ENCODE results near the gene SLC66A3. TPM values are rescaled to one million over a fixed set of nuclear protein-coding genes. Genes with fewer than 3 reads are reported as not detected.

Gene SLC66A3
- 18.9 TPM for polyA plus RNA-seq (2013, experiment 1 of 2)
- 21.4 TPM for polyA plus RNA-seq (2013, experiment 2 of 2)

GRCh38 chr2:11155381-11156035 is at the start of gene SLC66A3:
Gene SLC66A3 (plus strand): TSS chr2:11155467. CDS start chr2:11155547, 80 bp downstream.
- H3K36me3 ChIP-seq (ENCODE audit: control insufficient read depth, insufficient read depth, low read length): no peaks in the 10 kb centered on the region
- no peaks in the 10 kb centered on the region for H3K9me3 ChIP-seq (ENCODE audit: control insufficient read depth, low read length)
- 8 to 10% methylated on average over 58 to 65 of the region's 71 CpGs for WGBS, 2 experiments (ENCODE audit: insufficient coverage in 2 of 2)
- no peaks in the 10 kb centered on the region for H3K4me1 ChIP-seq (ENCODE audit: control insufficient read depth, insufficient read depth, low read length, poor library complexity, severe bottlenecking)
- peak within 1 kb of the TSS; percentile 75 for H3K27ac ChIP-seq (ENCODE audit: low read depth, low read length, severe bottlenecking)
- H3K4me3 ChIP-seq (ENCODE audit: extremely low read depth, insufficient read depth, low read length, poor library complexity, severe bottlenecking): peak within 1 kb of the TSS; percentile 57

DNA sequence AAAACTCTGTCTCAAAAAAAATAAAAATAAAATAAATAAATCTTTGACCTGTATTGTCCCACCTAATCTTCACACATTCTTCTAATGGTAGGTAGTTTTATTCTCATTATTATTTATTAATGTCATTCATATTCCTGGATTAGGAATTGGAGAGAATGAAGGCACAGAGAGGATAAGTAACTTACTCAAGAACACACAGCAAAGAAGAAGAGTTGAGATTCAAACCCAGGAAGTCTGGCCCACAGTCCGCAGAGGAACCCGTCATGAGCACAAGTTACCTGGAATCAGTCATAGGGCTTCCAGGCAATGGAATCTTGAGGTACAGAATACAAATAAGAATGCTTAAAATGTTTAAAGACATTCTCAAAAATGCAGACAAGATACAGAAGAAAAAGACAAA is 46.3 kb upstream of the SLC66A3 start:
- 60 to 76% methylated on average over 2 of the region's 2 CpGs for WGBS, 2 experiments (ENCODE audit: insufficient coverage in 2 of 2)

GRCh38 chr2:11112870-11113428 is 42.3 kb upstream of the SLC66A3 start:
- no peaks in the 10 kb centered on the region for H3K4me1 ChIP-seq (ENCODE audit: control insufficient read depth, insufficient read depth, low read length, poor library complexity, severe bottlenecking)
- H3K4me3 ChIP-seq (ENCODE audit: extremely low read depth, insufficient read depth, low read length, poor library complexity, severe bottlenecking): no peak overlapping the region
- H3K27ac ChIP-seq (ENCODE audit: low read depth, low read length, severe bottlenecking): no peak overlapping the region
- 93 to 96% methylated on average over 7 to 8 of the region's 9 CpGs for WGBS, 2 experiments (ENCODE audit: insufficient coverage in 2 of 2)
- peaks cover 4% of the 10 kb centered on the region for H3K9me3 ChIP-seq (ENCODE audit: control insufficient read depth, low read length)
- no peaks in the 10 kb centered on the region for H3K36me3 ChIP-seq (ENCODE audit: control insufficient read depth, insufficient read depth, low read length)

More for the DNA sequence above, 46.3 kb upstream of the SLC66A3 start:
- no peaks in the 10 kb centered on the region for H3K4me1 ChIP-seq (ENCODE audit: control insufficient read depth, insufficient read depth, low read length, poor library complexity, severe bottlenecking)
- H3K36me3 ChIP-seq (ENCODE audit: control insufficient read depth, insufficient read depth, low read length): no peaks in the 10 kb centered on the region
- peaks cover 4% of the 10 kb centered on the region for H3K9me3 ChIP-seq (ENCODE audit: control insufficient read depth, low read length)
- no peak overlapping the region for H3K4me3 ChIP-seq (ENCODE audit: extremely low read depth, insufficient read depth, low read length, poor library complexity, severe bottlenecking)
- H3K27ac ChIP-seq (ENCODE audit: low read depth, low read length, severe bottlenecking): no peak overlapping the region

- Histone ChIP-seq H3K36me3 (ENCODE audit: control insufficient read depth, insufficient read depth, low read length) (no peaks in the 10 kb centered on the region), H3K4me3 (ENCODE audit: extremely low read depth, insufficient read depth, low read length, poor library complexity, severe bottlenecking) (no peak overlapping the region), H3K4me1 (ENCODE audit: control insufficient read depth, insufficient read depth, low read length, poor library complexity, severe bottlenecking) (peaks cover 4% of the 10 kb centered on the region), H3K27ac (ENCODE audit: low read depth, low read length, severe bottlenecking) (no peak overlapping the region), H3K9me3 (ENCODE audit: control insufficient read depth, low read length) (peaks cover 2% of the 10 kb centered on the region)
- 97% methylated on average over 6 of the region's 6 CpGs; no CpG with 5 or more reads in 1 of the 2 experiments for WGBS, 2 experiments (ENCODE audit: insufficient coverage in 2 of 2)
Observed at GRCh38 chr2:11117776-11118175, 37.5 kb upstream of the SLC66A3 start.

DNA sequence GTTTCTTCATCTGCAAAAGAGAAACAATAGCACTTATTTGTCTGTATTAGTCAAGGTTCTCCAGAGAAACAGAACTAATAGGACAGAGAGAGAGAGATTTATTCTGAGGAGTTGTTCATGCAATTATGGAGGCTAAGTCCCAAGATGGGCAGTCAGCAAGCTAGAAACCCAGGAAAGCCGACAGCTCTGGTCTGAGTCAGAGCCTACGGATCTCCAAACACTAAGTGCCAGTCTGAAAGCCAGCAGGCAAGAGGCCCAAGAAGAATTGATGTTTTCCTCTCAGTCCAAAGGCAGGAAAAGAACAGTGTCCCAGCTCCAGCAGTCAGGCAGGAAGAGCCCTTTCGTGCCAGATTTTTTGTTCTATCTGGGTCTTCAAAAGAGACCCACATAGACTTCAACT is 36.5 kb upstream of the SLC66A3 start:
- peaks cover 4% of the 10 kb centered on the region for H3K4me1 ChIP-seq (ENCODE audit: control insufficient read depth, insufficient read depth, low read length, poor library complexity, severe bottlenecking)
- no peaks in the 10 kb centered on the region for H3K9me3 ChIP-seq (ENCODE audit: control insufficient read depth, low read length)
- 93% methylated on average over 3 of the region's 3 CpGs for whole genome bisulfite sequencing, 2 experiments (ENCODE audit: insufficient coverage in 2 of 2)
- H3K36me3 ChIP-seq (ENCODE audit: control insufficient read depth, insufficient read depth, low read length): no peaks in the 10 kb centered on the region
- no peak overlapping the region for H3K4me3 ChIP-seq (ENCODE audit: extremely low read depth, insufficient read depth, low read length, poor library complexity, severe bottlenecking)
- H3K27ac ChIP-seq (ENCODE audit: low read depth, low read length, severe bottlenecking): no peak overlapping the region

DNA sequence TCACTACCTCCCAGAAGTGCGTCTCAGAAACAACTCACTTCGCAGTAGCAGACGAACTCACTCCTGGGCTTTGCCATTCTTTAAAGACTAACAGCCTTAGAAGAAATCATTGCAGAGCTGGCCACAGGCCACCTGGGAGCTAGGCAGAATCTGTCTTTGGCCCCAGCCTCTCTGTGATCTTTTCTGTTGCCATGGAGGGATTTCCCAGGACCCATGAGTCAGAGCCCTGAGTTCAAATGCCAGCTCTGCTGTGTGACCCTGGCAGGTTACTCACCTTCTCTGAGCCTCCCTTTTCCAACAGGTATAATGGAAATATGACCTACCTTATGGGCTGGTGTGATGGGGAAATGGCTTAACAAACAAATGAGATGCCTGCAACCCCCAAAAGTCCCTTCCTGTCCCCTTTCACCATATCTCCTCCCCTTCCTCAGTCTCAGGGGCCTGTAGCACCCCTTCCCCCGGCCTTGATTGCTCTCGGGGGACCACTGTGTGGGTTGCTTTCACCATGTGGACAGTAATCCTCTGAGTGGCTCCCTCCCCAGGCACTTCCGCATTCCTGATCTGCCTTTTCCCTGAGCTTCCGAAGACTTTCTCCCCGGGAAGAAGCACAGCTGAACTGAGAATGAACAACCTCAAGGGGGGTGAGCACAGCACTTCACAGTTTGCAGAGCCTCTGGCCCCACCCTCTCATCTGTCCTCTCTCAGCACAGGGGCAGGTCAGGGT is 34.0 kb upstream of the SLC66A3 start:
- no peaks in the 10 kb centered on the region for H3K36me3 ChIP-seq (ENCODE audit: control insufficient read depth, insufficient read depth, low read length)
- H3K27ac ChIP-seq (ENCODE audit: low read depth, low read length, severe bottlenecking): no peak overlapping the region
- WGBS, 2 experiments (ENCODE audit: insufficient coverage in 2 of 2): 67 to 77% methylated on average over 7 to 8 of the region's 8 CpGs
- H3K4me3 ChIP-seq (ENCODE audit: extremely low read depth, insufficient read depth, low read length, poor library complexity, severe bottlenecking): no peak overlapping the region
- peaks cover 4% of the 10 kb centered on the region for H3K4me1 ChIP-seq (ENCODE audit: control insufficient read depth, insufficient read depth, low read length, poor library complexity, severe bottlenecking)
- no peaks in the 10 kb centered on the region for H3K9me3 ChIP-seq (ENCODE audit: control insufficient read depth, low read length)

DNA sequence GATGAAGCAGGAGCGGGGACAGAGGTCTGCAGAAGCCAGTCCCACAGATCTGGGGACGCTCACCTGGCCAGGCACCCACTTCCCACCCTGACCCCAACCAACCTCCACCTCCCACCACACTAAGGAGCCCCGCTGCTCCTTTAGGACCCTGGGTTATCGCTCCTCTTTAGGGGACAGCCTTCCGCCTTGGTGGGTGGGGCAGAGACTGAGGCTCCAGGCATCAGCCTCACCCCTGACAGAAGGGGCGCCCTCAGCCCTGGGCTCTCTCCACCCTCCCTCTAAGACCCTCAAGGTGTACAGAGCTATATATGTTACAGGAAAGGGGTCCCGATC is 33.5 kb upstream of the SLC66A3 start:
- Histone ChIP-seq H3K36me3 (ENCODE audit: control insufficient read depth, insufficient read depth, low read length) (no peaks in the 10 kb centered on the region), H3K4me3 (ENCODE audit: extremely low read depth, insufficient read depth, low read length, poor library complexity, severe bottlenecking) (no peak overlapping the region), H3K4me1 (ENCODE audit: control insufficient read depth, insufficient read depth, low read length, poor library complexity, severe bottlenecking) (peaks cover 4% of the 10 kb centered on the region), H3K27ac (ENCODE audit: low read depth, low read length, severe bottlenecking) (no peak overlapping the region), H3K9me3 (ENCODE audit: control insufficient read depth, low read length) (no peaks in the 10 kb centered on the region)
- 92 to 100% methylated on average over 2 to 4 of the region's 7 CpGs for WGBS, 2 experiments (ENCODE audit: insufficient coverage in 2 of 2)

DNA sequence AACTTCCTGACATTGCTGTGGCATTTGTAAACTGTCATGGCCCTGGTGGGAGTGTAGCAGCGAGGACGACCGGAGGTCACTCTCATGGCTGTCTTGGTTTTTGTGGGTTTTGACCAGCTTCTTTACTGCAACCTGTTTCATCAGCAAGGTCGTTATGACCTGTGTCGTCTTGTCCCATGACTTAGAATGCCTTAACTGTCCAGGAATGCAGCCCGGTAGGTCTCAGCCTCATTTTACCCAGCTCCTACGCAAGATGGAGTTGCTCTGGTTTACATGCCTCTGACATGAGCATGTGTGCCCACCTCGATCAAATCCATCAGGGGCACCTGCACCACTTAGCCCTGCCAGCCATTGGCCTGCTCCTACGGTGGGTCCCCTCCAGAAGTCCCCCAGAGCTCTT is 32.9 kb upstream of the SLC66A3 start:
- no peaks in the 10 kb centered on the region for H3K9me3 ChIP-seq (ENCODE audit: control insufficient read depth, low read length)
- no peak overlapping the region for H3K27ac ChIP-seq (ENCODE audit: low read depth, low read length, severe bottlenecking)
- H3K4me3 ChIP-seq (ENCODE audit: extremely low read depth, insufficient read depth, low read length, poor library complexity, severe bottlenecking): no peak overlapping the region
- no peaks in the 10 kb centered on the region for H3K36me3 ChIP-seq (ENCODE audit: control insufficient read depth, insufficient read depth, low read length)
- WGBS, 2 experiments (ENCODE audit: insufficient coverage in 2 of 2): 92 to 94% methylated on average over 8 to 9 of the region's 9 CpGs
- peaks cover 4% of the 10 kb centered on the region for H3K4me1 ChIP-seq (ENCODE audit: control insufficient read depth, insufficient read depth, low read length, poor library complexity, severe bottlenecking)

GRCh38 chr2:11123001-11123809 is 32.1 kb upstream of the SLC66A3 start:
- Histone ChIP-seq H3K4me1 (ENCODE audit: control insufficient read depth, insufficient read depth, low read length, poor library complexity, severe bottlenecking) (peaks cover 4% of the 10 kb centered on the region), H3K36me3 (ENCODE audit: control insufficient read depth, insufficient read depth, low read length) (no peaks in the 10 kb centered on the region), H3K9me3 (ENCODE audit: control insufficient read depth, low read length) (no peaks in the 10 kb centered on the region), H3K4me3 (ENCODE audit: extremely low read depth, insufficient read depth, low read length, poor library complexity, severe bottlenecking) (no peak overlapping the region), H3K27ac (ENCODE audit: low read depth, low read length, severe bottlenecking) (no peak overlapping the region)
- WGBS, 2 experiments (ENCODE audit: insufficient coverage in 2 of 2): 89 to 91% methylated on average over 9 to 10 of the region's 12 CpGs

GRCh38 chr2:11123856-11124759 is 31.2 kb upstream of the SLC66A3 start:
- Histone ChIP-seq H3K4me1 (ENCODE audit: control insufficient read depth, insufficient read depth, low read length, poor library complexity, severe bottlenecking) (peaks cover 12% of the 10 kb centered on the region), H3K36me3 (ENCODE audit: control insufficient read depth, insufficient read depth, low read length) (no peaks in the 10 kb centered on the region), H3K9me3 (ENCODE audit: control insufficient read depth, low read length) (no peaks in the 10 kb centered on the region), H3K4me3 (ENCODE audit: extremely low read depth, insufficient read depth, low read length, poor library complexity, severe bottlenecking) (no peak overlapping the region), H3K27ac (ENCODE audit: low read depth, low read length, severe bottlenecking) (no peak overlapping the region)
- 59 to 64% methylated on average over 39 to 40 of the region's 41 CpGs for WGBS, 2 experiments (ENCODE audit: insufficient coverage in 2 of 2)

Measured in mesodermal cell (in vitro differentiated cells).